WI38 (cell line): ENCODE data around the gene CIROP.

Experiments
- H3K4me3 ChIP-seq: 2 replicates; pipeline ENCODE4 v1.5.1; 2011; ENCODE audit warnings: low read depth, mild to moderate bottlenecking, control low read depth, low read length
- CTCF ChIP-seq: IDR thresholded peaks from 2 replicates; pipeline ENCODE4 v1.5.1; 2012; ENCODE audit warnings: low read depth, mild to moderate bottlenecking, control low read depth, low read length

The CIROP gene

GRCh38 chr14:23070262-23071129, 34.3 kb downstream of the CIROP start:
- TF ChIP-seq CTCF = no peak

GRCh38 chr14:23069413-23069806, 35.4 kb downstream of the CIROP start:
- TF ChIP-seq CTCF = no peak
- H3K4me3 ChIP-seq = peak overlapping the region; percentile 32; the same call in 1 of the 2 replicates

More at GRCh38 chr14:23070262-23071129, 34.3 kb downstream of the CIROP start:
- peak overlapping the region; percentile 97 for H3K4me3 ChIP-seq

- peak overlapping the region; percentile 17; the same call in 1 of the 2 replicates for H3K4me3 ChIP-seq
- TF ChIP-seq CTCF = peak; percentile 99
Measured at GRCh38 chr14:23068789-23069412, 35.9 kb downstream of the CIROP start.

- peak overlapping the region; percentile 17; the same call in 1 of the 2 replicates for H3K4me3 ChIP-seq
Measured at GRCh38 chr14:23067847-23068788, 36.7 kb downstream of the CIROP start.

GRCh38 chr14:23066855-23067744, 37.7 kb downstream of the CIROP start:
- TF ChIP-seq CTCF = no peak

More at GRCh38 chr14:23067847-23068788, 36.7 kb downstream of the CIROP start:
- no peak for TF ChIP-seq CTCF

GRCh38 chr14:23066368-23066767, 38.4 kb downstream of the CIROP start:
- no peak overlapping the region for H3K4me3 ChIP-seq
- no peak for TF ChIP-seq CTCF

More at GRCh38 chr14:23066855-23067744, 37.7 kb downstream of the CIROP start:
- H3K4me3 ChIP-seq = no peak overlapping the region
